Endothelial cell of umbilical vein (primary cell): ENCODE measurements around the gene TNNI3K. TPM values are rescaled to one million over a fixed set of nuclear protein-coding genes. Genes with fewer than 3 reads are reported as not detected.

Experiments
- BruUV-seq: library from RNA; stranded (reverse); fragments of 400-500 nt; replicated peaks from 2 replicates; lab custom pipeline; 2021; lab: Mats Ljungman, UMichigan
- CTCF ChIA-PET: fragments of 300-600, 350-600 bp; sonication (Branson Sonifier 250); formaldehyde crosslinking; loops from one replicate; lab custom pipeline; 2021; ENCODE audit warnings: antibody characterized with exemption, inconsistent platforms; lab: Charles Lee
- POLR2A ChIA-PET: fragments of 300-600, 350-600 bp; sonication (Branson Sonifier 250); formaldehyde crosslinking; loops from one replicate; lab custom pipeline; 2021; ENCODE audit warnings: antibody characterized with exemption, inconsistent platforms; lab: Charles Lee
- DNase-seq: peaks from one replicate; pipeline ENCODE4 v3.0.0-alpha.2; 2011; ENCODE audit warnings: low read depth, low spot score
- FAIRE-seq: peaks from 2 replicates; lab custom pipeline; 2011; peaks lifted over from hg19 to GRCh38; lab: Jason Lieb, UNC
- H2AFZ ChIP-seq: 2 replicates; pipeline ENCODE4 v1.6.0; 2012; ENCODE audit warnings: low read depth, low read length, control low read depth, inconsistent platforms
- H3K27ac ChIP-seq: 2 replicates; pipeline ENCODE4 v1.5.1; 2011; ENCODE audit warnings: low read depth, mild to moderate bottlenecking, control low read depth, low read length, moderate library complexity; ENCODE audit not compliant: insufficient read depth
- H3K27me3 ChIP-seq, 2 experiments: 2 replicates each; pipeline versions ENCODE4 v1.6.0 to v1.6.1; 2011; ENCODE audit warnings: low read length in 2 of 2, mixed read lengths in 1 of 2; ENCODE audit not compliant: control insufficient read depth in 2 of 2, insufficient read depth in 2 of 2
- H3K36me3 ChIP-seq, 2 experiments: 2 replicates in 1 of 2; 3 replicates in 1 of 2; pipeline ENCODE4 v1.5.1; 2011; ENCODE audit warnings: low read length in 2 of 2, mild to moderate bottlenecking in 1 of 2, moderate library complexity in 1 of 2; ENCODE audit not compliant: control insufficient read depth in 2 of 2, insufficient read depth in 2 of 2; ENCODE audit errors: extremely low read depth in 1 of 2
- H3K4me1 ChIP-seq: 3 replicates; pipeline ENCODE4 v1.5.1; 2011; ENCODE audit warnings: mild to moderate bottlenecking, low read length; ENCODE audit not compliant: control insufficient read depth, insufficient read depth; ENCODE audit errors: extremely low read depth
- H3K4me2 ChIP-seq: 2 replicates; pipeline ENCODE4 v1.6.1; 2011; ENCODE audit warnings: low read length, control low read depth, mixed read lengths; ENCODE audit not compliant: insufficient read depth
- H3K4me3 ChIP-seq, 3 experiments: fragments of 200-600 bp in 1 of 3; sonication (generic), shearing (Covaris generic) in 1 of 3; replicated peaks in 1 of 3; 2 replicates each; pipeline ENCODE4 v1.5.1; 2011 to 2016; ENCODE audit warnings: control low read depth in 3 of 3, low read length in 3 of 3, mild to moderate bottlenecking in 2 of 3, inconsistent platforms in 1 of 3, low read depth in 1 of 3, moderate library complexity in 1 of 3; ENCODE audit not compliant: insufficient read depth in 1 of 3
- H3K79me2 ChIP-seq: 2 replicates; pipeline ENCODE4 v1.6.0; 2012; ENCODE audit warnings: low read length, inconsistent platforms; ENCODE audit not compliant: control insufficient read depth, insufficient read depth
- H3K9ac ChIP-seq: replicated peaks from 2 replicates; pipeline ENCODE3; 2011; ENCODE audit warnings: low read length, control low read depth; ENCODE audit not compliant: insufficient read depth; ENCODE audit errors: extremely low read depth
- H3K9me1 ChIP-seq: replicated peaks from 3 replicates; pipeline ENCODE4 v1.6.0; 2011; ENCODE audit warnings: mild to moderate bottlenecking, low read length; ENCODE audit not compliant: control insufficient read depth, insufficient read depth; ENCODE audit errors: extremely low read depth
- H3K9me3 ChIP-seq: replicated peaks from 2 replicates; pipeline ENCODE4 v1.5.1; 2012; ENCODE audit warnings: low read length, inconsistent platforms; ENCODE audit not compliant: control insufficient read depth, insufficient read depth
- H4K20me1 ChIP-seq: replicated peaks from 2 replicates; pipeline ENCODE3; 2011; ENCODE audit warnings: mild to moderate bottlenecking, low read length; ENCODE audit not compliant: control insufficient read depth, insufficient read depth; ENCODE audit errors: extremely low read depth
- EZH2 ChIP-seq: IDR thresholded peaks from 2 replicates; pipeline ENCODE4 v1.6.1; 2012; ENCODE audit warnings: borderline replicate concordance, low read depth, mild to moderate bottlenecking, moderate library complexity, low read length, inconsistent platforms; ENCODE audit not compliant: severe bottlenecking
- FOS ChIP-seq: IDR thresholded peaks from 2 replicates; pipeline ENCODE4 v1.6.1; 2011; ENCODE audit warnings: mild to moderate bottlenecking, low read length, moderate library complexity, borderline replicate concordance; ENCODE audit not compliant: insufficient read depth
- GATA2 ChIP-seq: IDR thresholded peaks from 2 replicates; pipeline ENCODE4 v1.7.0; 2011; ENCODE audit warnings: low read depth, mild to moderate bottlenecking, moderate library complexity, mixed read lengths, low read length; ENCODE audit not compliant: insufficient read length, insufficient read depth
- JUN ChIP-seq: IDR thresholded peaks from 2 replicates; pipeline ENCODE4 v1.6.1; 2011; ENCODE audit warnings: borderline replicate concordance, low read depth; ENCODE audit not compliant: insufficient read length, insufficient read depth
- MYC ChIP-seq: IDR thresholded peaks from one replicate; pipeline ENCODE4 v1.6.1; 2011; ENCODE audit warnings: mild to moderate bottlenecking, low read depth, low read length
- POLR2A ChIP-seq: IDR thresholded peaks from 2 replicates; pipeline ENCODE4 v1.6.1; 2012; ENCODE audit warnings: low read depth, mild to moderate bottlenecking, control low read depth, low read length
- POLR2AphosphoS5 ChIP-seq: IDR thresholded peaks from 2 replicates; pipeline ENCODE4 v1.6.1; 2012; ENCODE audit warnings: low read depth, mild to moderate bottlenecking, control low read depth, low read length, moderate library complexity; ENCODE audit not compliant: insufficient read depth
- dilution Hi-C: fragments of 300-500 bp; cut with MboI; formaldehyde crosslinking; loops from one replicate; pipeline ENCODE4 v1.15.0; 2019; ENCODE audit warnings: low sequenced_read_pairs; ENCODE audit not compliant: extremely low pct_ligation_motif_present
- intact Hi-C: fragments of 100-400 bp; cut with micrococcal nuclease; formaldehyde crosslinking; loops from one replicate; pipeline ENCODE4 v1.10.0; 2022
- polyA plus RNA-seq, 4 experiments: library from polyadenylated mRNA; depleted of rRNA in 3 of 4; stranded (reverse) in 3 of 4; unstranded in 1 of 4; fragments of >200 nt; gene quantifications; 2 replicates each; pipeline versions ENCODE4 v1.2.1 to v1.2.3, GENCODE V29; 2011 to 2012; ENCODE audit warnings: missing spikeins in 1 of 4
- total RNA-seq: library from RNA; stranded (reverse); gene quantifications from 2 replicates; pipeline ENCODE4 v1.2.3, GENCODE V29; 2021
- TF ChIP-seq, protein P1 (sequence below), 2 donors: IDR thresholded peaks; 1 replicate in 1 of 2; 2 replicates in 1 of 2; pipeline ENCODE4 v1.5.1; 2011; ENCODE audit warnings: low read length in 2 of 2, mild to moderate bottlenecking in 2 of 2, moderate library complexity in 2 of 2, control low read depth in 1 of 2, inconsistent platforms in 1 of 2, low read depth in 1 of 2; ENCODE audit not compliant: insufficient read depth in 1 of 2; ENCODE audit errors: extremely low read depth in 1 of 2
- TF ChIP-seq, protein P2 (sequence below): IDR thresholded peaks from 2 replicates; pipeline ENCODE4 v1.6.1; 2011; ENCODE audit not compliant: insufficient read depth, insufficient read length

The TNNI3K gene
- total and polyA plus RNA-seq, 2 donors (not counting 3 experiments of a cell fraction or from before 2014, with no cell fraction given), result 0.69 TPM; not detected in 1

DNA sequence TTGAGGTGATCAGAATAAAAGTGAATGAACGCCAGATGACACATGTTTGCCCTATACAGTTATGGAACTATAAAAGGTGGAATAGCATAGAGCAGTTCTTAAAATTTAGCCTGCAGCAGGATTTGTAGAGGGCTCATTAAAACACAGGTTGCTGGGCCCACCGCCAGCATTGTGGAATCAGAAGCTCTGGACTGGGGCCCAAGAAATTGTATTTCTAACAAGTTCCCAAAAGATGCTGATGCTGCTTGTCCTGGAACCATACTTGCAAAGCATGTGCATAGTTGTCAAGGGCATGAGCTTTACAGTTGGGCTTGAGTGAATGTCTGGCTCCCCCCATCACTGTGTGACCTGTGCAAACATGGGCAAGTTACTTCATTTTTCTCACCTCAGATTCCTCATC is 314.7 kb downstream of the TNNI3K start:
- ChIA-PET CTCF (no interaction called here), POLR2A (no interaction called here)
- Histone ChIP-seq H3K27ac (no peak overlapping the region), H2AFZ (no peak overlapping the region), H3K4me1 (no peaks in the 10 kb centered on the region), H3K36me3 (no peaks in the 10 kb centered on the region), H3K9me3 (no peaks in the 10 kb centered on the region), H3K4me3 (no peak overlapping the region), H3K27me3 (no peaks in the 10 kb centered on the region), H3K79me2 (no peaks in the 10 kb centered on the region), H4K20me1 (no peaks in the 10 kb centered on the region), H3K9me1 (no peaks in the 10 kb centered on the region), H3K9ac (no peak overlapping the region), H3K4me2 (no peak overlapping the region)
- BruUV-seq, result no TSS peak
- no peak for DNase-seq
- intact Hi-C loops, result no loop called here
- no peak for FAIRE-seq
- dilution Hi-C loops, result no loop called here
- TF ChIP-seq JUN, result no peak
- no peak for TF ChIP-seq FOS
- TF ChIP-seq POLR2AphosphoS5, result no peak
- TF ChIP-seq EZH2, result no peak
- TF ChIP-seq, protein P1, sequence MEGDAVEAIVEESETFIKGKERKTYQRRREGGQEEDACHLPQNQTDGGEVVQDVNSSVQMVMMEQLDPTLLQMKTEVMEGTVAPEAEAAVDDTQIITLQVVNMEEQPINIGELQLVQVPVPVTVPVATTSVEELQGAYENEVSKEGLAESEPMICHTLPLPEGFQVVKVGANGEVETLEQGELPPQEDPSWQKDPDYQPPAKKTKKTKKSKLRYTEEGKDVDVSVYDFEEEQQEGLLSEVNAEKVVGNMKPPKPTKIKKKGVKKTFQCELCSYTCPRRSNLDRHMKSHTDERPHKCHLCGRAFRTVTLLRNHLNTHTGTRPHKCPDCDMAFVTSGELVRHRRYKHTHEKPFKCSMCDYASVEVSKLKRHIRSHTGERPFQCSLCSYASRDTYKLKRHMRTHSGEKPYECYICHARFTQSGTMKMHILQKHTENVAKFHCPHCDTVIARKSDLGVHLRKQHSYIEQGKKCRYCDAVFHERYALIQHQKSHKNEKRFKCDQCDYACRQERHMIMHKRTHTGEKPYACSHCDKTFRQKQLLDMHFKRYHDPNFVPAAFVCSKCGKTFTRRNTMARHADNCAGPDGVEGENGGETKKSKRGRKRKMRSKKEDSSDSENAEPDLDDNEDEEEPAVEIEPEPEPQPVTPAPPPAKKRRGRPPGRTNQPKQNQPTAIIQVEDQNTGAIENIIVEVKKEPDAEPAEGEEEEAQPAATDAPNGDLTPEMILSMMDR (IDR thresholded peaks at IDR 0.05; ENCODE audit: extremely low read depth in 1 of 2, insufficient read depth in 1 of 2, low read depth in 1 of 2, low read length in 2 of 2), result no peak
- no peak for TF ChIP-seq GATA2
- no peak for TF ChIP-seq MYC
- no peak for TF ChIP-seq POLR2A
- TF ChIP-seq, protein P2, sequence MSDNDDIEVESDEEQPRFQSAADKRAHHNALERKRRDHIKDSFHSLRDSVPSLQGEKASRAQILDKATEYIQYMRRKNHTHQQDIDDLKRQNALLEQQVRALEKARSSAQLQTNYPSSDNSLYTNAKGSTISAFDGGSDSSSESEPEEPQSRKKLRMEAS, result no peak
